GM12801 (cell line): ENCODE results near the gene PLPP4.

ENCODE experiments used
- TF ChIP-seq, protein P1 (sequence below): IDR thresholded peaks from one replicate; pipeline ENCODE4 v1.5.1; 2011; ENCODE audit warnings: control low read depth; ENCODE audit not compliant: insufficient read length; ENCODE audit errors: extremely low read depth

The PLPP4 gene

DNA sequence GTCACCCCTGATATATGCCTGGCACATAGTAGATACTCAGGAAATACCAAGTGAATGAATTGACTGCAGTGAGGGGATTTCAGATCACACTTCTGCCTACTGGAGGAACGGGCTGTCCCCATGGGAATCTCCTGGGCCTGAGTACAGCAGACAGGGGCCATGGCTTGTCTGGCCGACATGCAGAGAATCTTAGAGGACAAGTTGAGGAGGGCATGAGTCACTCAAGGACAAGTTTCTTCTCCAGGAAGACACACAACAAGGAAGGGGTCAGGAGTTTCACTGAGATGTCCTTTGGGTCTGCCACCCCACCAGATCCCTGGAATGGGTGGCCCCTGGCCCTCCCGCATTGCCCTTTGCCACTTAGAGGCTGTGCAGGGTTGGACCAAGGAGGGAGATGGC lies 20.7 kb downstream of the PLPP4 start:
- TF ChIP-seq, protein P1, sequence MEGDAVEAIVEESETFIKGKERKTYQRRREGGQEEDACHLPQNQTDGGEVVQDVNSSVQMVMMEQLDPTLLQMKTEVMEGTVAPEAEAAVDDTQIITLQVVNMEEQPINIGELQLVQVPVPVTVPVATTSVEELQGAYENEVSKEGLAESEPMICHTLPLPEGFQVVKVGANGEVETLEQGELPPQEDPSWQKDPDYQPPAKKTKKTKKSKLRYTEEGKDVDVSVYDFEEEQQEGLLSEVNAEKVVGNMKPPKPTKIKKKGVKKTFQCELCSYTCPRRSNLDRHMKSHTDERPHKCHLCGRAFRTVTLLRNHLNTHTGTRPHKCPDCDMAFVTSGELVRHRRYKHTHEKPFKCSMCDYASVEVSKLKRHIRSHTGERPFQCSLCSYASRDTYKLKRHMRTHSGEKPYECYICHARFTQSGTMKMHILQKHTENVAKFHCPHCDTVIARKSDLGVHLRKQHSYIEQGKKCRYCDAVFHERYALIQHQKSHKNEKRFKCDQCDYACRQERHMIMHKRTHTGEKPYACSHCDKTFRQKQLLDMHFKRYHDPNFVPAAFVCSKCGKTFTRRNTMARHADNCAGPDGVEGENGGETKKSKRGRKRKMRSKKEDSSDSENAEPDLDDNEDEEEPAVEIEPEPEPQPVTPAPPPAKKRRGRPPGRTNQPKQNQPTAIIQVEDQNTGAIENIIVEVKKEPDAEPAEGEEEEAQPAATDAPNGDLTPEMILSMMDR, result no peak

DNA sequence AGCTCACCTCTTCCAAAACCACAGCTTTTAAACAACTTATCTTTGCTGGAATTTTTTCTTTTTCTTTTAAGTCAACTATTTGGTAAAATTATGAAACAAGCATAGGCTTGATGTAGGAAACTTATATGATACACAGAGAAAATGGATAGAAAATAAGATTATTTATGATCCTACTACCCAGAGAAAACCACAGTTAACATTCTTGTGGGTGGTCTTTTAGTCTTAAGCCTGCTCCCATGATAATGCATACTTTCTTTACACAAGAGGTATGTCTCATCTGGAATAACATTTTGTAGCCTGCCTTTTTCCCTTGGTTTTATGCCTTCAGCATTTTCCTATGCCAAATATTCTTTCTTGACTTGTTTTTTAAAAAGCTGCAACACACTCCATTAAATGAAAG lies 21.4 kb downstream of the PLPP4 start:
- TF ChIP-seq, protein P1, result no peak

DNA sequence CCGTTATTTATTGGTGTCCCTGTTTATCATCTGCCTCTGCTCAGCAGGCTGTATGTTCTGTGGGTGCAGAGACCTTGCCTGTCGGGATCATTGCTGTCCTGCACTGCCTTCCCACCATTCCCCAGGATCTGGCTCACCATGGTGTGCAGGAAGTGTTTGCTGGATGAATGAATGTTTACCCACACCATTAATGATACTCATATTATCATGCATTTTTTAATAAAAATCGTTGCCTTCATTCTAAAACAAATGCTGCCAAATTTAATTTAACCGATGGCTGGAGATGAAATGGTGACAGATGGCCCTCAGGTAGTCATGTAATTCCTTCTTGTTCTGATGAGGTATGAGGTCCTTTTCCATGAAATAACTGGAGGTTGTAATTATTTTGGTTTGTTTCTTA lies 22.5 kb downstream of the PLPP4 start:
- TF ChIP-seq, protein P1, result no peak

DNA sequence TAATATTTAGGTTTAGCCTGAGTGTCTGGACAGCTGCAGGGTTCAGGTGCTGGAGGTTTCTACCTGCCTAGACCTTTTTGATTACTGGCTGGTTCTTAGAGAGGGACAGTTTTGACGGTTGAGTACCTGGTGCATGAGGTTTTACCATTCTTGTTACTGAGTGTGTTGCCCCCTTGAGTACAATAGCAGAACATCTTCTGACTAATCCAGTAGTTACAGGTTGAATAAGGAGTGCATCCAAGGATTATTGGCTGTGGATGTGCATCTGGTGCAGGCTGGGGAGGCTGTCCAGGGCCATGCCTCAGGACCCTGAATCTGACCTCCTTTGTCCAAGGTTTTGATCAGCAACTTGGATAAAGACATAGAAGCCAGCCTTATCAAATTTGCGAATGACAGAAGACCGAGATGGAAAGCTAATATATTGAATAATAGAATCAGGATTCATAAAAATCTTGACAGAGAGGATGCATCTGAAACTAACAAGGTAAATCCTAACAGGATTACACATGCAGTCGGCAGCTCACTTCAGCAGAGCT lies 23.1 kb downstream of the PLPP4 start:
- TF ChIP-seq, protein P1, result no peak

DNA sequence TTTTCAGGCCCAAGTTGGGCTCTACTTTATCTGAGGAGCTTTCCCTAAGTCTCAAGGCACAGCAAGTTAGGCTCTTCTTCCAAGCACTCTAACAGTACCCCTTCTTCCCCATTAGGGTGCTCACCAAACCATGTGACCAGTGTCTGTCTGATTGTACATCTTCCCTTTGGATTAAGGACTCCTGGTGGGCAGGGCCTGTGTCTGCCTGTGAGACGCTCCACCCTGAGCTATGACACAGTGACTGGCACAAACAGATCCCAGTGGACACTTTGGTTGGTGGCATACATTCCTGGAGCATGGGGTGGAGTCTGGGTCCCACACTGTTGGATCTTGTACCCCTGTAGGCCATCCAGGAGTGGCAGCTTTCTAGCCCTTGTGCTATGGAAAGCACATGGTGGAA lies 23.8 kb downstream of the PLPP4 start:
- TF ChIP-seq, protein P1, result no peak

DNA sequence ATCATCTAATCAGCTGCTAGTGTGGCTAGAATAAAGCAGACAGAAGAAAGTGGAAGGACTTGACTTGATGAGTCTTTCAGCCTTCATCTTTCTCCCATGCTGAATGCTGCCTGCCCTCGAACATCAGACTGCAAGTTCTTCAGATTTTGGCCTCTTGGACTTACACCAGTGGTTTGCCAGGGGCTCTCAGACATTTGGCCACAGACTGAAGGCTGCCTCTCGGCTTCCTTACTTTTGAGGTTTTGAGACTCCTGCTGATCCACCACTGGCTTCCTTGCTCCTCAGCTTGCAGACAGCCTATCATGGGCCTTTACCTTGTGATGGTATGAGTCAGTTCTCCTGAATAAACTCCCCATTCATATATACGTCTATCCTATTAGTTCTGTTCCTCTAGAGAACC lies 26.0 kb downstream of the PLPP4 start:
- TF ChIP-seq, protein P1, result no peak

DNA sequence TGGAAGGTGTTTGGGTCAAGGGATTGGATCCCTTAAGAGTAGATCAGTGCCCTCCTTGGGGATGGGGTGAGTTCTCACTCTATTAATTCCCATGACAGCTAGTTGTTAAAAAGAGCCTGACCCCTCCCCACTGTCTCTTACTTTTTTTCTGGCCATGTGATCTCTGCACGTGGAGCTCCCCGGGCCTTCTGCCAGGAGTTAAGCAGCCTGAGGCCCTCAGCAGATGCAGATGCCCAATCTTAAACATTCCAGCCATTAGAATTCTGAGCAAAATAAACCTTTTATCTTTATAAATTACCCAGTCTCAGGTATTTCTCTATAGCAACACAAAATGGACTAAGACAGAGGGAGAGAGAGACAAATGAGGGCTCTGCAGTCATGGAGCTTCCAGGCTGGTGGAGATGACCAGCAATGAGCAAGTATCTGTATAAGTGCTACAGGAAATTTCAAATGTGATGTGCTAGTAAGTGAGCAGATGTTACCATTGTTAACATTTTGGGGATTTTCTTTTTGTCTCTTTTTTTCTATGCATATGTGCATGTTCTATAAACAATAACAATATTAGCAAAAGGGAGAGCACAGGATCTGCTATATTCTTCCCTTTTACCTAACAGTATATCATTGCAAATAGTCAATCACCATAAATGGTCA lies 26.7 kb downstream of the PLPP4 start:
- TF ChIP-seq, protein P1, result no peak
